Measurements from ENCODE around the gene FAM204A.

FAM204A gene

DNA sequence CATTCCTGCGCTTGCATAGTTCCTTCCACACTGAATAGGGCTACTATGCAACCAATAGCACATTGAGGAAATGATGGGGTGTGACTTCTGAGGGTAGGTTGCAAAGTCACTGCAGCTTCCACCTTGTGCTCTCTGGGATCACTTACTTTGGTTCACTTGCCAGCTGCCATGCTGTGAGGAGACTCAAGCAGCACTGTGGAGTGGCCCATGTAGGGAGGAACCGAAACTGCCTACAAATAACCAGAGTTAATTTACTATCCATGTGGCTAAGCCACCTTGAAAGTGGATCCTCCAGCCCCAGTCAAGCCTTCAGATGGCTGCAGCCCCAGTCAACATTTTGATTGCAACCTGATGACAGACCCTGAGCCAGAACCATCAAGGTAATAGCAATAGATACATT lies 64.3 kb downstream of the FAM204A start:
- DNase-seq: no peak

DNA sequence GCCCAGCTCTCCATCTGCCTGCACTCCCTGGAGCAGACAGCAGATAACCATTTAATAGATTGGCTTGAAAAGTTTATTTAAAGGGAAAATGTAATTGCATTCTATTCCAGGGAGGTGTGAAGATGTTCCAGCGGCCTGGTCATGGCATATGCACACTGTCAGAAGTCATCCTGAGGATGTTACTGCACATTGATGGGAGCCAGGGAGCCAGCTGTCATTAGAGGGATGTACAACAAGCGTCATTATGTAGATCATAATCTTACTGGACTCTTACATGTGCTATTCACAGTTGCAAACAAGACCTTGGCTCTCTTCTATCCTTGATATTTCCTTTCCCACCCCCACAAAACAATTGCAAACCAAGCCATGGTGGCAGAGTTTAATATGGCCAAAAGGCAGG lies 65.4 kb downstream of the FAM204A start:
- no peak for DNase-seq

DNA sequence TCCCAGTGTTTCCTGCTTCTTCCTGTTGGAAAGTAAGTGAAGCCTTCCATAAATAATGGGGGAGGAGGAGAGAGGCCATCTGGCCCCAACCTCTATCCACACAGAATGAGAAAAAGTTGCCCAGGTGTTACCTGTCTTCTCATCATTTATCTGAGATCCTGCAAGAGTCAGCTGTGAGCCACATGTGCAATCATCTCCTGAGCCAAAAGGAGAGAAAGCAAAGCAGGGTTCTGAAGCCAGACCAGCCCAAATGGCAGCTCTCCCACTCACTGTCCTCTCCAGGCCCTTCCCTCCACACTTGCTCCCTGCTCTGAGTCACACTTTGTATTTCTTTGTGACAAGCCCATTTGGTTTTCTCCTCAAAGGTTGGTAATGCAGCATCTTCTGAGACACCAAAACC lies 65.9 kb downstream of the FAM204A start:
- DNase-seq: no peak

DNA sequence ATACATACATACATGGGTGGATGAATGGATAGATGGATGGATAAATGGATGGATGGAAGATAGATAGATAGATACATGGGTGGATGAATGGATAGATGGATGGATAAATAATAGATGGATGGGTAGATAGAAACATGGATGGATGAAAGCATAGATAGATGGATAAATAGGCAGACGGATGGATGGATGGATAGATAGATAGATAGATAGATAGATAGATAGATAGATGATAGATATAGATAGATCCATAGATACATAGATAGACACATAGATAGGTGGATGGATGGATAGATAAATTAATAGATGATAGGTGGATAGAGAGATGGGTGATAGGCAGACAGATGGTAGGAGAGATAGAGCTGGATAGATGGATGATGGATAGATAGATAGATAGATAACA lies 68.5 kb downstream of the FAM204A start:
- no peak for DNase-seq

DNA sequence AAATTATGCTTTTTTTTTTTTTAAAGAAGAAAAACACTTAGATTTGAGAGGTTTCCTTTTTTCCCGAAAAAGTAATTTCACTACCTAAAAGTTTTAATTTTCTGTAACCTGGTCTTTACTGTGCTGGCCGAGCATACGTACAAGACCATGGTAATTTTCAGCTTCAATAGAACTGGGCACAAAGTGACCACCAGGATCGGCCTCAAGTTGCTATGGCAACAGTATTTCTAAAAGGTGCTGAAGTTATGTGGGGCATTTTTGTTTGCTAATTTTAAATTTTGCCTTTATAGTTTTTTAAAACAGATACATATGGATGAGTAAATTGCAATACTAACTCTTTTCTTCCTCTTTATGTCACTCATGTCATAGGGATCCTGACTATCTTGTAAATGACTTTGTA lies 69.4 kb downstream of the FAM204A start:
- no peak for DNase-seq

DNA sequence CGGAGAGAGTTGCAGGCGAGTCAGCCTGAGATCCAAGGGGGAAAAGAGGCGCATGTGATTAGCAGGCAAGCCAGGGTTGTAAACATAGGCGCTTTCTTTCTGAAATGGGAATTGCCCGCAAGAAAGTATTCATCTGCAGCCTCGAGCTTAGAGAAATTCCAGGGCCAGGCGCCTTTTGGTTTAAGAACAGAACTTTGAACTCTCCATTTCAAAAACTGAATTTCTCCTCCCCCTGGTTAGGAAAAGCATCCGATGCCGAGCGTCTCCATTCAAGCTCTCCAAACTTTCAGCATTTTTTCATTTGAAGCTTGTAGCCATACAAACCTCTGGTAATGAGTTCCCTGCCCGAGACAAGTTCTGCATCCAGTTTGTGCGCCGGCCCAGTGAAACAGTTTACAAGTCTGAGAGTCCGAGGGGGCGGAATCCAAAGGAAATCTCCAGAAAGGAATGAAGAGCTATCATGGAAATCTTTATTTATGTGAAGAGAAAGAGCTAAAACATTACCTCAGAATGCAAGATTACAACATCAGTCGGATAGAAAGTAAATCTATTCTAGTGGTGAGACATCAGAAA lies 69.9 kb downstream of the FAM204A start:
- DNase-seq: no peak

DNA sequence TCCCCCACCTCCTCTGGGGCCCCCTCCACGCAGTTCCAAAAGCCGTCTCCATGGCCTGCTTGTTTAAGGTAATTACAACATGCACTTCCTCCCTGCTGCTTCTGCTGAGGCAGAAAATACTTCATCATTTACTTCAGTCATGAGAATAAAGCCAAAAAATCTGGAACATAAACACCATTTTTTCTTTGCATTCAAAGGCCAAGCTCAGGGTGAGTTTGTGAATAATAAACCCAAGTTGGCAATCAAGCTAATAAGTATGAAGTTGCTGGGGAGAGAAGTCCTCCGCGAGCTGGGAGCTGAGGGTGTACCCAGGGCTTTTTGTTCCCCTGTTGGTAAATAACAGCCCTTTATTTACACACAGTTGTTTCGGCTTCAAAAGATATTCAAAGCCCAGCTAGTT lies 70.5 kb downstream of the FAM204A start:
- no peak for DNase-seq

DNA sequence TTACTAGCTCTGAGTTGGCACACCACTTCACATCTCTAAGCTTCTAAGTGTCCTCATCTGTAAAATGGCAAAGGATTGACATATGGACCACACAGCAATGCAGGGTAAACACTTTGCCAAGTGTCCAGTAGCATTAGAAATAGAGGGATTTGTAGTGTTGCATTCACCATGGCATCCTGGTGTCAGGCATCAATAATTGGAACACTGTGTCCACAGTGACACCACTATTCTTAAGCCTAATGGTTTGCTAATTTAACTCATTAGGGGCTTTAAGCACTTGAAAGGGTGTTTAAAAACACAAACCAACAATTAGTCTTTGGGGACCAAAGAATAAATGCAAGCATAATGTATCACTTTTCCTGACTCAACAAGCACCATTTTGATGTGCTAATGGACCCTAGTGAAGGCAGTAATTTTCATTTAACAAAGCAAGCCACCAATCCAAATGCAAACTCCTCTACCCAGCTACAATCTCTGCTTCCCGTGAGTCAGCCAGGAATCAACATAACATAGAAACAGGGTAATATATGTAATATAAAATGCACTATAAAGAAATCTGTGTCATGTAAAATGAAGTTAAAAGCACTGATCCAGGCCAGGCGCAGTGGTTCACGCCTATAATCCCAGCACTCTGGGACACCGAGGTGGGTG lies 75.9 kb downstream of the FAM204A start:
- no peak for DNase-seq

DNA sequence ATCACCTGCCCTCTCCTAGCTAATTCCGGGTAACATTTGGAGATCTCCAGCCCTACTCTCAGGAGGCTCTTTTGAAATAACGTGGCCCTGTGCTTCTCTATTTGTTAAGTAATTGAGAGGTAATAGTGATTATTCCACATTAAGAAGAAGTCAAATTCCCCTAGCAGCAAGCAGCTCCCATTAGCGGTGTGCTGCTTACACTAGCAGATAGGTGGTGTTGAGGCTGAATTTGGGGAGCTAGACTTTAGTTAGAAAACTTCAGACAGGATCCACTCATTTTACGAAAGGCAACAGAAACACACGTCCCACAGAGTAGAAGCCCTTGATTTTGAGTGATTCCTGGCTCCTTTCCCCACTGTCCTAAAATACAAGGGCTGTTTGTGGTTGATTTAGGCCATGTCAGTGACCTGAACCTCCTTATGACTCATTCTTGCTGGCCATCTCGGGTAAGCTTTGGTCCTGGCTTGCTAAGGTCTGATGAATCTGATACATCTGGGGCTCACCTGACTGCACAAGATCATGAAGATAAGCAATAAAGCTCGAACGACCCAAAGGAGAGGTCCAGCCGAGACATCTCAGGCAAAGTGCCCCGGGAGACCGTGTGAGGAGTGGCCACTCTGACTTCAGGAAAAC lies 77.2 kb downstream of the FAM204A start:
- DNase-seq: no peak

DNA sequence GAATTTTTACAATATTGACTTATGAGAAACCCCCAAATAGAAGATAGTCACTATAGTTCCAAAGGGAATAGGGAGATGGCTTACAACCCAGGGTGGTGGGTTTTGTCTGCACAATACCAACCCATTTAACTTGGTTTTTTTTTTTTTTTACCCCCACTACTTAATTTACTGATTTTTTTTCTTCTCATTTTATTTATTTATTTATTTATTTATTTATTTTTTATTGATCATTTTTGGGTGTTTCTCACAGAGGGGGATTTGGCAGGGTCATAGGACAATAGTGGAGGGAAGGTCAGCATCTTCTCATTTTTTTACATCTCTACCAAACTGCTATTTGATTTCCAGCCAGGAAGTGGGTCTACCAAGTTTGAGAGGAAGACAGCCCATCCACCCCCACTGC lies 77.9 kb downstream of the FAM204A start:
- DNase-seq: no peak

DNA sequence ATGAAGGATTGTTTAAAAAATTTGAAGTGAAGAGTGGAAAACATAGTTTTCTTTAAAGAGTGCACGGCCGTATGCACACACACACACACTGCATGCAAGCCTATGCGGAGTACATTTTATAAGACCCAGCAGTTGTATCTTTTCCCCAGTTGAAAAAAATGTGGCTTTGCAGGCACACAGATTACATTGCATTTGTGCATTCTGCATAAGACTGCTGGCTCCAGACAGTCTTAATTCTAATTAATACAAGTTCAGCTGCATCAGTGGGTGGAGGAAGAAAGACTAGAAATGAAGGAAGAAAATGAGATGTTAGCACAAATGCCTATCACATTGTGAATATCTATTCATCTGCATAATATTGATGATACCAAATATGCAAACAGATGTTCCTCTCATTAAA lies 79.6 kb downstream of the FAM204A start:
- DNase-seq: no peak

DNA sequence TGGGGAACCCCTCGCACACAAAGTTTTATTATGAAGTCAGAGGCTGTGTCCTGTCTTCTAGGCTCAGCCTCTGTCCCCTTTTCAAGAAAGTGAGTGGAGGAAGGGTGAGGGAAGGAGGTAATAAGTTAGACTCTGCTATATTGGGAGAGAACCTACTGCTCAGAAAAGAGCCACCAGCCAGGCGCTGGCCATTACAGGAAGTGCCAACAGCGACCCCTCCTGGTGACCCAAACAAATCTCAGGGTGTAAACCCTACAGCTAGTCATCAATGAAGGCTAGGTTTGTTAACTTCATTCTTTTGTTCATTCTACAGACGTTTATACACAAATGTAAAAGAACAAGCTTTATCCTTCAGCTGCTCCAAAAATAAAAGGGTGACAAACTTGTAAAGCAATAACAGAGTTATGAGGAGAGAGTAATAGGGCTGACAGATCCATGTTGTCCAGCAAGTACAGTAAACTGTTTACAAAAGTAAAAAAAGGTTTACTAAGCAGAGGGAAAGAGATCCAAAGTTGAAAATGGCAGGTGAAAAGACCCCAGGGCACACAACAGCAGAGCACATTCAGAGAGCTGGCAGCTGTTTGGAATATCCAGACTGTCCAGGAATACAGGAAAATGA lies 82.7 kb downstream of the FAM204A start:
- peak in 1 of 2 experiments; percentile 2 for DNase-seq

DNA sequence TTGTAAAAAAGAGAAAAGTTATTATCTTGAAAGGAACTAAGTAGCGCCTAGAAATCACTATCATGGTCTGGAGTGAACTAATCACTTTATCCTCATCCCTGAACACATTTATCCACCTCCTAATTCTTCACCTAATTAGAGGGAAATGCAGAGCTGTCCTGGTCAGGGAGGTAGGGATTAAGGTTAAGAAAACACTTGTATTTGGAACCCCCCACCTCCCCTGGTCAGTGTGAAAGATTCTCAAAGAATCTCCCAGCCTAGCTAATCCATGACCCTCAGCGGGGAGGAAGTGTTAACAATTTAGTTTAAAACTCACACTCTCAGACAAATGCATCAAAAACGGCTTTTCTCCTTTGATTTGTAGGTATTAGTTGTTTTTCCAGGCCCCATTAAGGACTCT lies 83.8 kb downstream of the FAM204A start:
- DNase-seq: no peak

DNA sequence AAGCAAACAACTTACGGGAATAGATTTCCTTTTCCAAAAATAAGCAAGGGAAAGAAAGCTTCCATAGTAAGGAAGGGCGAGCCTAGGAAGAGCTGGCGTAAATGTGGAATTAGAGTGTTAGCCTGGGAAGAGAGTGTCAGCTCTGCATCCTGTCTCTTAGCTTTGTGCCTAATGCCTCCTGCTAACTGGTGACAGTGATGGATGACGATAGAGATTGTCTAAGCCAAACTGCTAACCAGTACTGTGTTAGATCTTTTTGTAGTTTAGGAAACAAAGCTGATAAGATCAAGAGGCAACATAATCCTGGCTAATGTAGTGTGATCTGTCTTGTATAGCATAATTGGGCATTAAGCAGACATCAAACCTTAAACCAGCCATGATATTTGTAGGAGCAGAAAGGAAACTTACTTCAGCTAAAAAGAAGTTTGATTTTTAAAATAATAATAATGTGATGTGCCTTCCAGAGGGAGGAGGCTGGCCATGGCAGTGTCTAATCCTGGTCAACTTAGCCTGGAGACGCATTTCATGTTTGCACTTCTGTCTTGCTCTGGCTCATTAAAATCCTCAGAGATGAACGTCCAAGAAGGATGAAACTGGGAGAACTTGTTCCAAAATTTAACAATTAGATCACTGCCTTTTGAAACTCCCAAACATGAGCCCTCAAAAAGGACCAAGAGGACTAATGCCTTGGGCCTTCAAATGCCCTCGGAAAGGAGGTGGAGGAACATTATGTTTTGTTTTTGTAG lies 85.1 kb downstream of the FAM204A start:
- DNase-seq: no peak

DNA sequence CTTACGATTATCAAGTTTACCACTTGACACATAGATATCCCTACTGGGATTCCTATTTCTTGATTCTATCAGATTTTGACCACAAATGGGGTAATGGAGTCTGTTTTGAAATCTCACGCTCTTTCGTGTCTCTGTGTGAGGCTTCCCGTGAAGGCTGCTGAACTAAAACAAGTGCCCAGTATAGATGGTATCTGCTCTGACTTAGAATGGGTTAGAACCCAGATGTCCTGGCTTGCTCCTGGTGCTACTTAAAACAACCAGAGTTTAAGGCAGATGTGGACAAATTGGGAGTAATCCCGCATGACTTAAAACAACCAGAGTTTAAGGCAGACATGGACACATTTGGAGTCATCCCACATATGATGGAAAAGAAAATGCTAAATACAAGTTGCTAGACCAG lies 85.9 kb downstream of the FAM204A start:
- no peak for DNase-seq

DNA sequence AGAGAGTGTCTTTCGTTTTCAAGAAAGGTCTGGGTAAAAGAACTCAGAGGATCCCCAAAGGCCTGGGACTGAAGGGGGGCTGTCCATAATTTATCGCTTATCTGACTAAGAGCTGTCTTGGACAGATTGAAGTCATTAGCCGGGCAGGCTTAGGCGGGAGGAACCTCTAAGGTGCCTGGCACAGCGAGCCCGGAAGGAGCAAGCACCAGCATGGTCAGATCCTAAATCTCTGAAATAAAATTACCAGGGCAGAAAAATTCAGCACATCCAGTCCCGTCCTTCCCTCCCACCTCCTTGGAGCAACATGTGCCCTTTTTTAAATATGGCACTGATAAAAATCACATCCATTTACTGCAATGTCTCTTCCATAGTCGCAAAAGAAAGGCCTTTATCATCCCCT lies 86.8 kb downstream of the FAM204A start:
- DNase-seq: no peak

DNA sequence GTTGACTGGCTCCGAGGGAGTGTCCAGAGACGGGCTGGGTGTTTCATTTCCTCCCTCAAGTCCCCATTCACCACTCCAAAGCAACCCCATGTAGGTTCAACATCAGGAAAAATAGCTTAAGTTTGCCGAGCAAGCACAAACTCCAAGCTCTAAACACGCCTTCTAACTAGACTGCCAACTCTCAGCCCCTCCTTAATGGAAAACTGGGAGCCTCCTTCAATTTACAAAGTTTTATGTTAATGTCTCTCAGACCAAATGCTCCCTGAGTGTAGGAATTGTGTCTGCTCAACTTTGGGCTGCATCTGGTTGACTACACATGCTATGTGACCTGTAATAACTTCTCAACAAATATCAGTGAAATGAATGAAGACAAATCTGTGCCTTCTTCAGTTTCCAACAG lies 87.5 kb downstream of the FAM204A start:
- no peak for DNase-seq

DNA sequence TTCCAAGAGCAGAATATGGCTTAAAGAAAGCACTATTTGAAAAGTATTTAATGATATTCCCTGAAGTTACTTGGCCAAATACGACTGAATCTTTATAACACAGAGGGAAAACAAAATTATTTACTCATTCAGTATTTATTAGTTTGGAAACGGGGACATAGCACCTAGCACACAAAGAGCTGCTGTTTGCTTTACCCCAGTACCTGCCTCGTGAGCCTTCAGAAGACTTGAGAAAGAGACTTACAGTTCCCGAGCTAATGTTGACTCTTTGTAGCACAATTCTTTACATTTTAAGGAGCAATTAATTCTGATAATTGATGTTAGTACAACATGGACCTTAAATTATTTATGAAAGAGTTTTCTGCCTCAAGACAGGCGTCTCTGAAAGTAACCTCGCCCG lies 88.7 kb downstream of the FAM204A start:
- DNase-seq: no peak

DNA sequence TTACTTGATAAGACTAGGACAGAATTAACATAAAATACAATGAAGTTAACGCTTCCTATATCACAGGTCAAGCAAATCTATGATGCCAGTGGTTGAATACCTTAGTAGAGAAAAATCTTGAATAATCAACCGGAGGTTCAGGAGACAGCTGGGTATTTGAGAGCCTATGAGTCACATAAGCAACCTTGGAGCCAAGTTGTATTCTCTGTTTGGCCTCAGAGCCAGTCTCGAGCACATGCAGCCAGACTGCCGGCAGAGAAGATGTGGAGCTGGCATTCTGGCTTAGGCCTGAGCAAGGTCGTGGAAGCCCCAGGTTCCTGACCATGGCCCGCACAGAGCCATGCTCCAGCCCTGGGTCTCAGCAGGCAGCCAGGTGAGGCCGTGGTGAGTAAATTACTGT lies 90.3 kb downstream of the FAM204A start:
- no peak for DNase-seq

DNA sequence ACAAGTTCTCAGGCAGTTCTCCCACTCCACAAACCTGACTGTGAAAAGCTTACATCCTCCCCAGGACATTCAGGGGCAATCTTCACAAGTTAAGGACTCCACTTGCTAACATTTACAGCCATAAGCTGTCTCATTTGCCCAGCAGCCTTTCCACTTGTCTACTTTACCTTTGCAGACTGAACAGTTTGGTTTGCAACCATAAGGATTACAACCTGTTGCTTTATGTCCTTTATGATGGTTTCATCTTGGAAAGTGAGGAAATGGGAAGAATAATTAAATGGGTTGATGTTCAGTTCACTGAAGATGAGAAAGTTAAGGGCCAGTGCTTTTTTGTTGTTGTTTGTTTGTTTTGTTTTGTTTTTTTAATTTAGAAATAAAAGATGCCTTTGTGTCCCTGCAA lies 92.4 kb downstream of the FAM204A start:
- DNase-seq: no peak

Data from activated CD4-positive, alpha-beta T cell treated with anti-CD3 and anti-CD28 coated beads, Interleukin-2, amount 50 U/mL, for 4 hours (primary cell).